Activated naive CD4-positive, alpha-beta T cell treated with anti-CD3 and anti-CD28 coated beads for 36 hours (primary cell): Measurements from ENCODE around the gene GABRE. TPM values are rescaled to one million over a fixed set of nuclear protein-coding genes. Genes with fewer than 3 reads are reported as not detected.

Experiments
- CTCF ChIA-PET: fragments of 350-600 bp; sonication (Branson Sonifier 250); formaldehyde crosslinking; loops from one replicate; lab custom pipeline; 2021; ENCODE audit warnings: antibody characterized with exemption; lab: Charles Lee
- DNase-seq: peaks from one replicate; pipeline ENCODE4 v3.0.0-alpha.2; 2020
- H3K27ac Mint-ChIP-seq: one replicate; pipeline ENCODE4 v1.8.0; 2021; ENCODE audit warnings: mild to moderate bottlenecking, mixed read lengths
- H3K27me3 Mint-ChIP-seq: one replicate; pipeline ENCODE4 v1.8.0; 2021; ENCODE audit warnings: low read depth, mixed read lengths
- H3K36me3 Mint-ChIP-seq: one replicate; pipeline ENCODE4 v1.8.0; 2021; ENCODE audit warnings: low read depth, mixed read lengths
- H3K4me1 Mint-ChIP-seq: one replicate; pipeline ENCODE4 v1.8.0; 2021; ENCODE audit warnings: low read depth, mixed read lengths
- H3K4me3 Mint-ChIP-seq: one replicate; pipeline ENCODE4 v1.8.0; 2021; ENCODE audit warnings: mild to moderate bottlenecking, moderate library complexity, mixed read lengths
- H3K9me3 Mint-ChIP-seq: one replicate; pipeline ENCODE4 v1.8.0; 2021; ENCODE audit warnings: mixed read lengths
- intact Hi-C: fragments of 100-400 bp; cut with micrococcal nuclease; formaldehyde crosslinking; loops from one replicate; pipeline ENCODE4 v1.15.1; 2023
- total RNA-seq, 2 experiments: library from RNA; stranded (reverse); gene quantifications; one replicate each; pipeline ENCODE4 v1.2.3, GENCODE V29; 2021

Gene GABRE
- total RNA-seq, 2 experiments from 2014 or later, result not detected

DNA sequence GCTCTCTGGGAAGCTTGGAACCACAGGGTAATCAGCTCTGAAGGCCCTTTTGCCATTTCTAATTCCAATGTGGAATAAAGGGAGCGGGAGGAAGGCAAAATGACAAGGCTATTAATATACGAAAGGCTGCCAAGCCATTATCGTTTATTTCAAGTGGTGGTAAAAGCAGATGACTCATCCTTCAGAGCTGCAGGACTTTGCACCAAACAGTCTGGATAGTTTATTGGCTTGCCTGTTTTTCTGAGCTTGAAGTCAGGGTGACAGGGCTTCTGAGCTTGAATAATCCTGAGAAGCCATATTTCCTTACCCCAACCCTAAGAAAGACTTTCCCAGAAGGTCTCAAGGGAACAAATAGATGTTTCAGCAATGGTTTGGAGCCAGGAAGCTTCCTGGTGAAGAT lies 7.7 kb upstream of the GABRE start:
- no peaks in the 10 kb centered on the region for H3K36me3 Mint-ChIP-seq
- peaks cover 2% of the 10 kb centered on the region for H3K27me3 Mint-ChIP-seq
- CTCF ChIA-PET, result no interaction called here
- intact Hi-C loops, result no loop called here
- H3K4me3 Mint-ChIP-seq, result no peak overlapping the region
- DNase-seq, result no peak
- H3K27ac Mint-ChIP-seq, result no peak overlapping the region
- H3K4me1 Mint-ChIP-seq, result no peaks in the 10 kb centered on the region
- H3K9me3 Mint-ChIP-seq, result no peaks in the 10 kb centered on the region

DNA sequence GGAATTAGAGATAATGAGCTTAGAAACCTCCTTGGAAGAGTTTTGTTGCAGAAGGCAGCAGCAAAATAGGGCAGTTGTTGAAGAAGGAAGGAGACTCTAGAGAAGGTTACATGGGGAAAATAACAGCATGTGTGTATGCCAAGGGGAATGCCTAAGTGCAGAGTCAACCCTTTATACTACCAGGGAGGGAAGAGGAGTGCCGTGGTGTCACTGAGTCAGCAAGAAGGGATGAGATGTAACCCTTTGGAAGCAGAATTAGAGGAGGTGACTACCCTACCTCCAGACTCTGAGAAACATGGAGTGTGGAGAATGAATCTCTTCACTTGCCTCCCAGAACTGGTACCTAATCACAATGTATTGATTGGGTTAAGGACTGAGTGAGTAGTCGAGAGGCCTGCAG lies 6.7 kb upstream of the GABRE start:
- no peak overlapping the region for H3K27ac Mint-ChIP-seq
- intact Hi-C loops, result no loop called here
- H3K9me3 Mint-ChIP-seq, result no peaks in the 10 kb centered on the region
- DNase-seq, result no peak
- H3K4me3 Mint-ChIP-seq, result no peak overlapping the region
- H3K36me3 Mint-ChIP-seq, result no peaks in the 10 kb centered on the region
- peaks cover 7% of the 10 kb centered on the region for H3K27me3 Mint-ChIP-seq
- CTCF ChIA-PET, result no interaction called here
- no peaks in the 10 kb centered on the region for H3K4me1 Mint-ChIP-seq

DNA sequence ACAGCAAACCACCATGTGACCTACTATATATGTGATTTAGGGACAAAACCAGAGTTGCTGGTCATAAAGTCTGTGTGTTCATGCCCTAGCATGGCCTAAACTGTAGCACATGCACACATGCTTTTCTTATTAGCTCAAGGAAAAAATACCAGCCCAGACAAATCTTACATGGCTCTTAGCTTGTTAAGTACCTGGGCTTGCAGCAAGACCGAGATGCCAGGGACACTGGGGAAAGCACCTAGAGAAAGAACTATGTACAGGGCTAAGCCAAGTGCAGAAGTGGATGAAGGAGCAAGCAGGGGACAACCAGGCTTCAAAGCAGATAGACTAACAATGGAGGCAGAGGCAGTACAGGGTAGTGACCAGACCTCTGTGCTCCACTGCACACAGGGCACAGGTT lies 3.4 kb upstream of the GABRE start:
- Mint-ChIP-seq H3K27ac (no peak overlapping the region), H3K36me3 (no peaks in the 10 kb centered on the region), H3K4me1 (no peaks in the 10 kb centered on the region), H3K9me3 (no peaks in the 10 kb centered on the region), H3K27me3 (peaks cover 24% of the 10 kb centered on the region), H3K4me3 (no peak overlapping the region)
- CTCF ChIA-PET, result no interaction called here
- intact Hi-C loops, result no loop called here
- DNase-seq, result no peak

DNA sequence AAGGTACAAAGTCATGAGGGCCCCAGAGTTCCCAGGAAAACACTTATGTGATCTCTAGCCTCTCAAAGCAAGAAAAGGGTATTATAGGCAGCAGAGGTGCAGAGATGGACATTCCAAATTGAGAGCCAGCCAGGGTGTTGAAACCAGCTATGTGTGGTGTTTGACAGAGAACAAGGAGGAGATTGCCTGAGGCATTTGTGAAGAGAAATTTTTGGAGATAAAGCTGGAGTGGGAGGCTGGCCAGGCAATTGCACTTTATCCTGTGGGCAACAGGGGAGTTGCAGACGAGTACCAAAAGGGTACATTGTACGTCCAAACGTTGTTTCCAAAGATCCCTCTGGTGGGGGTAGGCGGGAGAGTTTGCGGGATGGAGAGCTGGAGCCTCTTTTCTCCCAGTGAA lies 2.5 kb upstream of the GABRE start:
- intact Hi-C loops, result no loop called here

DNA sequence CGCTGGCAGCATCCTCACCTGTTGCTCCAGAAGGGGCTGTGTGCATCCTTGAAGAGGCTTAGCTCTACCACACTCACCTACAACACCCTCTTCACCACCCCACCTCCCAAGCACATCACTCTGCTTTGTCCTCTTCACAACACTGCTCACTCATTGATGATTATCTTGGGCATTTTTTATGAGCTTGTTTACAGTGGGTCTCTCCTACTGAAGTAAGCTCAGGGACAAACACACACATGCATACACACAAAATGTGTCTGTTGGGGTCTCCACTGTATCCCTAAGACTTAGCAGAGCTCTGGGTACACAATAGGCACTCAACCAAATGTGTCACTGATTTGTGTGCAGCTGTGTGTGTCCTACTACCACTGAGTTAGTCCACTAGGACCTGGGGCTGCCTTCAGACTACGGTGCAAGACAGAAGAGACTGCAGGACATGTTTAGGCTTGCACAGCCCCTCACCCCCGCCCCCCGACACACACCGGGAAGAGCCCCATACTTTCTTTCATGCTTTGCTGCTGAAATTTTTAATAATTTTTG lies 1.3 kb upstream of the GABRE start:
- CTCF ChIA-PET, result no interaction called here
- intact Hi-C loops, result no loop called here
- no peak for DNase-seq
- Mint-ChIP-seq H3K4me3 (no peak overlapping the region), H3K27me3 (peaks cover 29% of the 10 kb centered on the region), H3K4me1 (no peaks in the 10 kb centered on the region), H3K36me3 (no peaks in the 10 kb centered on the region), H3K27ac (no peak overlapping the region), H3K9me3 (no peaks in the 10 kb centered on the region)

More for the DNA sequence above, 2.5 kb upstream of the GABRE start:
- no peak overlapping the region for H3K4me3 Mint-ChIP-seq
- H3K9me3 Mint-ChIP-seq, result no peaks in the 10 kb centered on the region
- CTCF ChIA-PET, result no interaction called here
- no peaks in the 10 kb centered on the region for H3K4me1 Mint-ChIP-seq
- DNase-seq, result no peak
- H3K36me3 Mint-ChIP-seq, result no peaks in the 10 kb centered on the region
- no peak overlapping the region for H3K27ac Mint-ChIP-seq
- H3K27me3 Mint-ChIP-seq, result peaks cover 29% of the 10 kb centered on the region

DNA sequence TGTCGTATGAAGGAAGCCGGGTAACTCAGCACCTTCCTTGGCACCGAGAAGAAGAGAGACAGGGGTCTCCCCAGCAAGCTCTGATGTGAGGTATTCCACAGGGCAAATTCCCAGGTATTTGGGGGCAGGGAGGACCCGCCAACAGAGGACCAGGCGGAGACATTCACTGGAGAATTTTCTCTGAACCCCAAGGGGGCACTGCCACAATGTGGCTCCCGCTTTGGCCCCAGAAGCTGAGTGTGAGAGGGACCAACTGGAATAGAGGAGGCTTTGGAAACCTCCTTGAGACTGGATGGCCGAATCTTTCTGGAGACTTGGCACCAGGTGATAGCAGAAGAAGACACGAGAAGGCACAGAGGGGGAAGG lies 735 bp upstream of the GABRE start:
- intact Hi-C loops, result no loop called here
- Mint-ChIP-seq H3K4me3 (no peak overlapping the region), H3K36me3 (no peaks in the 10 kb centered on the region), H3K27ac (no peak overlapping the region), H3K4me1 (no peaks in the 10 kb centered on the region), H3K27me3 (peaks cover 29% of the 10 kb centered on the region), H3K9me3 (no peaks in the 10 kb centered on the region)
- CTCF ChIA-PET, result no interaction called here
- DNase-seq, result no peak

DNA sequence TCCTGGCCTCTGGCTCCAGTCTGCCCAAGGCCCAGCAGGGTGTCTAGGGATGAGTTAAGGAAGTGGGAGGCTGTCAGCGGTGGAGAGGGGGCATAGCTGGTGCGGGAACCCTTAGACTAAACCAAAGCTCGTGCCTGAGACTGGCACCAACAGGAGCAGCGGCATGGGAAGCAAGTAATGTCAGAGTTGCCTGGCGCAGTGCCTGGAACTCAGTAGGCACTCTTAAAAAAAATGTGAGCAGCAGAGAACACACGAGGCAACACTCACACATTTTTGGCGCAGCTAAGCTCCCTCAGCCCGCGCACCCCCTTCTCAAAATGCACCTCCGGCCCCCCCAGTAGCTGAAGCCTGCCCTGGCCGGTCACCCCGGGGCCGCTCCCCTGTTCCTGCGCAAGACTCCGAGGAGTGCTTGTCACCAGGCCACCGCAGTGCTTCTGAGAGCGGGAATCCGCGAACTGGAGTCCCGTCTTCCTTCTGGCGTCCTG lies 583 bp downstream of the GABRE start:
- CTCF ChIA-PET, result no interaction called here
- peaks cover 29% of the 10 kb centered on the region for H3K27me3 Mint-ChIP-seq
- DNase-seq, result no peak
- H3K9me3 Mint-ChIP-seq, result no peaks in the 10 kb centered on the region
- no peak overlapping the region for H3K27ac Mint-ChIP-seq
- H3K4me3 Mint-ChIP-seq, result no peak overlapping the region
- H3K36me3 Mint-ChIP-seq, result no peaks in the 10 kb centered on the region
- no peaks in the 10 kb centered on the region for H3K4me1 Mint-ChIP-seq
- intact Hi-C loops, result no loop called here

DNA sequence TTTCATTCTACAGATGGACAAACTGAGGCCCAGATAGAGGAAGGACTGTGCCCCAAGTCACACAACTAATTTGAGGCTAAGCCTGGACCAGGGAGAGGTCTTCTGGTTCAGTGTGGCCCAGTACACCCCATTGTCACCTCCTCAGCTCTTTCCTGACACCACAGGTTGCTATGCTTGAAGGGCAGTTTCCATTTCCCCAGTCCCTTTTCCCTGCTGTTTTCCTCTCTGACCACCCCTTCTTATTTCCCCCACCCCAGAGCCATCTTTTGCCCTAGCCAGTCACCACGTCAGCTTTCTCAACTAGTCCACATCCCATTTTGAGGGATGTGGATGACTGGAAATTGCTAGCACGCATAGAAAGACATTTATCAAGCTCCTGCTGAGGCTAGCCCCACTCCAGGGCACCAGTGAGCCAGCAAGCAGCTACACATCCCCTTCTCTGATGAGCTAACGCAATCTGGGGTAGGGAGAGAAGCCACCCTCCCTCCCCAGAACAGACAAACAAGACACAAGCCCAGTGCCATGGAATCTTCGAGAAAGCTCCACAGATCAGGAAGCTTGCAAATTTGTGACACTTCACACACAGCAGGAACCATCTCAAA lies 1.3 kb downstream of the GABRE start:
- CTCF ChIA-PET, result no interaction called here
- Mint-ChIP-seq H3K27me3 (peaks cover 29% of the 10 kb centered on the region), H3K36me3 (no peaks in the 10 kb centered on the region), H3K27ac (no peak overlapping the region), H3K4me1 (no peaks in the 10 kb centered on the region), H3K9me3 (no peaks in the 10 kb centered on the region), H3K4me3 (no peak overlapping the region)
- no peak for DNase-seq
- intact Hi-C loops, result no loop called here

DNA sequence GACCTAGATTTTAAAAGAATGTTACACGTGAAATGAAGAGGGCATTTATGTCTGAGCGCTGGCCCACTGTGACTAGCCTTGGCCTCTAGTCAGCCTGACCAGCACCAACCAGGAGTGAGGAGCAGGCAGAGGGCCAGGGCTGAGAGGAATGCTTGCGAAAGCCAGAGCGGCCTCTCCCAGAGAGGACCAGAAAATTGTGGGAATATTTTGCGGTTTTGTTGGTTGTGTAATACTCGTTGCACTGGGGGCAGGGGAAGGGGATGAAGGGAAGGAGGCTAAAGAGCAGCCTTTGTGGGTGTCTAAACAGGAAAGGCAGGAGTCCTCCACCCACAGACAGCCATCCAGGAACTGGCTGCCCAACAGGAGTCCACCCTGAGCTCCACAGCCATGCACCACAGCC lies 3.8 kb downstream of the GABRE start:
- H3K36me3 Mint-ChIP-seq, result no peaks in the 10 kb centered on the region
- H3K27me3 Mint-ChIP-seq, result peaks cover 19% of the 10 kb centered on the region
- no peak overlapping the region for H3K27ac Mint-ChIP-seq
- H3K4me1 Mint-ChIP-seq, result no peaks in the 10 kb centered on the region
- H3K4me3 Mint-ChIP-seq, result no peak overlapping the region
- H3K9me3 Mint-ChIP-seq, result no peaks in the 10 kb centered on the region
- CTCF ChIA-PET, result no interaction called here
- DNase-seq, result no peak
- intact Hi-C loops, result no loop called here

DNA sequence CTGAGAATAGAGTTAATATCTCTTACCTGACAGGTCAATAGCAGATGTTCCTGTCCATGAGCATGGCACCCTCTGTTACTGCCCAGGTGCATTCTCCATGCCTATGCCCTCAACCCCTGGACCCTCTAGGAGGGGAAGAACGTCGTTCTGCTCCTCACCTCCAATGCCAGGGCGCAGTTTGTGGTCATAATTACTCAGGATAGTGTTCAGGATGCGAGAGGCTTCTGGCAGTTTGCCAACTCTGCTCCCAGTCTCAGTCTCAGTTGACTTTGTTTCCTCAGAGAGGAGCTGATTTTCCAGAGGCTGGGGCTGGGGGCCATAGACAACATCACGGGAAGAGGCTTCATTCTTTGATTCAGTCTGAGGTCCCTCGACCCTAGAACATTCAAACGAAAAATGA lies 4.4 kb downstream of the GABRE start:
- Mint-ChIP-seq H3K4me3 (no peak overlapping the region), H3K36me3 (no peaks in the 10 kb centered on the region), H3K27ac (no peak overlapping the region), H3K9me3 (no peaks in the 10 kb centered on the region), H3K27me3 (peaks cover 14% of the 10 kb centered on the region), H3K4me1 (no peaks in the 10 kb centered on the region)
- no peak for DNase-seq
- CTCF ChIA-PET, result no interaction called here
- intact Hi-C loops, result no loop called here

DNA sequence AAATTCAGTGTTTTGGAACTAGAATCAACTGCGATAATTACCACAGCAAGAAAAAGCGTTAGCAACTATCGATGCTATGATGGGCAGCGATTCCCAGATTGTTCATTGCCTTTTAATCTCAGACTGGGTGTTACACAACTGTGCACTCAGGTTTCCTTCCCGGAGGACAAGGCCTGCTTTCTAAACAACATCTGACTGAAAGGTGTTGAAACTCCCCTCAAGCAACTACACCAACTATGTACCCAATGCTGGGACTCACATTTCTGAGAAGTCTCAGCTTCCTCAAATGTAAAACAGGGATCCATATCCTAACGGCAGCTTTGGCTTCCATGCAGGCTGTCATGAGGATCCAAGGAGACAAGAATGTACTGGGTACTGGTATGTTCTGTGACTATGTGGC lies 8.2 kb downstream of the GABRE start:
- Mint-ChIP-seq H3K27me3 (no peaks in the 10 kb centered on the region), H3K4me1 (no peaks in the 10 kb centered on the region), H3K9me3 (no peaks in the 10 kb centered on the region), H3K27ac (no peak overlapping the region), H3K4me3 (no peak overlapping the region), H3K36me3 (no peaks in the 10 kb centered on the region)
- CTCF ChIA-PET, result no interaction called here
- no peak for DNase-seq
- intact Hi-C loops, result no loop called here

DNA sequence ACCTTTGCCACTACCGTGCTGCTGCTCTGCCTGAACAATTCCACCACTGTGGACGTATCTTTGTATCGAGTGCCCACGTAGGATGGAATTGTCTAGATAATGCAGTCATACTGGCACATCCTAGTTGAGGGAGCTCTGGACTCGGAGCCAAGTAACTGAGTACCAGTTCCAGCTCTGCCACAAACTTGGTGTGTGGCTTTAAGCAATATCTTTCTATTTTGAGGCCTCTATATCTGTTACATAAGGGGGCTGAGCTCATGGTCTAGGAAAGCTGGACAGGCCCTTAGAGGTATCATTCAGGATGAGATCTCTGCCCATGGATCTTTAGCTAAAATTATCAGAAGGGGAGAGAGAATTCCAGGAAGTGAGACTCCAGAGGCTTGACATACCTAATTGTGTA lies 12.4 kb downstream of the GABRE start:
- no peak for DNase-seq
- Mint-ChIP-seq H3K4me1 (no peaks in the 10 kb centered on the region), H3K36me3 (no peaks in the 10 kb centered on the region), H3K9me3 (no peaks in the 10 kb centered on the region), H3K27ac (no peak overlapping the region), H3K27me3 (no peaks in the 10 kb centered on the region), H3K4me3 (no peak overlapping the region)
- CTCF ChIA-PET, result no interaction called here
- intact Hi-C loops, result no loop called here

DNA sequence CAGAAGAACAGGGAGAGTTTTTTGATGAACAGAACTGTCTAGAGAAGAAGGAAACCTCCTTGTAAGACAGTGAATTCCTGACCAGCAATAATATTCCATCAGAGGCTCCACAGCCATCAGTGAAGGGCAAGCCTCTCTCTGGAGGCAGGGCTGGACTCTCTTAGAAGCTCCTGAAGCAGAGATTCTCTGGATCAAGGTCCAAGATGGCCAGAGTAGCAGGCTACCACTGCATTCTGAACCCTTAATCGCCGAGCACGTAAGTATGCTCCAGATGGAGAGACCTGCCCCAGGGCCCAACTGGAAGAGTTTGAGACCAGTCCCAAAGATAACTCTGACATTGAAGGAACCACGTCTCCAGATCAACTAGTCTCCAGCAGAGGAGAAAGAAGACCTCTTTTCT lies 16.4 kb downstream of the GABRE start:
- DNase-seq, result no peak
- CTCF ChIA-PET, result no interaction called here
- no peaks in the 10 kb centered on the region for H3K9me3 Mint-ChIP-seq
- no peak overlapping the region for H3K4me3 Mint-ChIP-seq
- intact Hi-C loops, result no loop called here
- H3K4me1 Mint-ChIP-seq, result no peaks in the 10 kb centered on the region
- H3K27ac Mint-ChIP-seq, result no peak overlapping the region
- no peaks in the 10 kb centered on the region for H3K36me3 Mint-ChIP-seq
- H3K27me3 Mint-ChIP-seq, result no peaks in the 10 kb centered on the region
